LoVo (cell line): ENCODE data around the gene TRUB2.

Experiments used
- DNase-seq: peaks from one replicate; pipeline ENCODE4 v3.0.0-alpha.2; 2016; ENCODE audit warnings: low spot score

The TRUB2 gene

GRCh38 chr9:128322404-128323211 lies at the start of gene TRUB2, which contains the start of gene COQ4:
TSS of gene TRUB2 (minus strand) at chr9:128322447. CDS start at chr9:128322408, 39 bp downstream.
TSS of gene COQ4 (plus strand) at chr9:128322839. CDS start at chr9:128322859, 20 bp downstream.
- peak; percentile 95 for DNase-seq

GRCh38 chr9:128371630-128372117 lies 49.4 kb upstream of the TRUB2 start:
- DNase-seq, result no peak

- DNase-seq, result peak; percentile 97
These were observed 48.7 kb upstream of the TRUB2 start, which contains the start of gene URM1 for GRCh38 chr9:128370752-128371629. TSS of gene URM1 (plus strand) at chr9:128371374. CDS start at chr9:128371381, 7 bp downstream.

GRCh38 chr9:128370367-128370751 lies 48.1 kb upstream of the TRUB2 start:
- no peak for DNase-seq

- DNase-seq, result no peak
These were observed 46.9 kb upstream of the TRUB2 start for GRCh38 chr9:128369024-128369706.

GRCh38 chr9:128365525-128365924 lies 43.3 kb upstream of the TRUB2 start:
- no peak for DNase-seq

GRCh38 chr9:128362774-128363173 lies 40.5 kb upstream of the TRUB2 start:
- DNase-seq, result no peak

GRCh38 chr9:128361986-128362646 lies 39.9 kb upstream of the TRUB2 start:
- DNase-seq, result peak; percentile 79

- no peak for DNase-seq
These were observed 39.2 kb upstream of the TRUB2 start for GRCh38 chr9:128361296-128361985.

GRCh38 chr9:128360826-128361225 lies 38.6 kb upstream of the TRUB2 start:
- no peak for DNase-seq

- DNase-seq, result no peak
These were observed 36.6 kb upstream of the TRUB2 start for GRCh38 chr9:128358861-128359260.

- no peak for DNase-seq
These were observed 35.8 kb upstream of the TRUB2 start for GRCh38 chr9:128358090-128358489.

GRCh38 chr9:128355451-128355850 lies 33.2 kb upstream of the TRUB2 start:
- no peak for DNase-seq

GRCh38 chr9:128349772-128350171 lies 27.5 kb upstream of the TRUB2 start:
- DNase-seq, result no peak

GRCh38 chr9:128349125-128349524 lies 26.9 kb upstream of the TRUB2 start:
- DNase-seq, result no peak

- DNase-seq, result no peak
These were observed 22.8 kb upstream of the TRUB2 start for GRCh38 chr9:128344931-128345605.

- no peak for DNase-seq
These were observed 21.6 kb upstream of the TRUB2 start for GRCh38 chr9:128343855-128344254.

GRCh38 chr9:128342971-128343680 lies 20.9 kb upstream of the TRUB2 start:
- no peak for DNase-seq

GRCh38 chr9:128341435-128341849 lies 19.2 kb upstream of the TRUB2 start:
- DNase-seq, result peak; percentile 81
